Stimulated activated naive B cell treated with anti-CD40 and anti-IgM and Interleukin-4, amounts not matched to agents 10 μg/mL and 1 μg/mL and 100 μg/mL, for 72 hours (primary cell): Measurements from ENCODE around the gene BBLN.

Experiments
- ATAC-seq, 2 donors: fragments of 150-1000 bp; cut with Tn5 transposase; replicated peaks; 2 replicates each; pipeline ENCODE4 v1.10.0; 2021; ENCODE audit warnings: moderate library complexity in 1 of 2
- DNase-seq: peaks from one replicate; pipeline ENCODE4 v3.0.0; 2021
- H3K27ac Mint-ChIP-seq: one replicate; pipeline ENCODE4 v1.8.0; 2022; ENCODE audit warnings: mild to moderate bottlenecking, mixed read lengths
- H3K27me3 Mint-ChIP-seq, 2 donors: one replicate each; pipeline ENCODE4 v1.8.0; 2022; ENCODE audit warnings: mixed read lengths in 2 of 2
- H3K36me3 Mint-ChIP-seq, 2 donors: one replicate each; pipeline ENCODE4 v1.8.0; 2022; ENCODE audit warnings: mixed read lengths in 2 of 2, mild to moderate bottlenecking in 1 of 2
- H3K4me1 Mint-ChIP-seq, 2 donors: one replicate each; pipeline ENCODE4 v1.8.0; 2022; ENCODE audit warnings: mixed read lengths in 2 of 2, mild to moderate bottlenecking in 1 of 2
- H3K4me3 Mint-ChIP-seq, 2 donors: one replicate each; pipeline ENCODE4 v1.8.0; 2022; ENCODE audit warnings: mild to moderate bottlenecking in 2 of 2, mixed read lengths in 2 of 2, moderate library complexity in 1 of 2
- H3K9me3 Mint-ChIP-seq, 2 donors: one replicate each; pipeline ENCODE4 v1.8.0; 2022; ENCODE audit warnings: mixed read lengths in 2 of 2, mild to moderate bottlenecking in 1 of 2

BBLN gene

DNA sequence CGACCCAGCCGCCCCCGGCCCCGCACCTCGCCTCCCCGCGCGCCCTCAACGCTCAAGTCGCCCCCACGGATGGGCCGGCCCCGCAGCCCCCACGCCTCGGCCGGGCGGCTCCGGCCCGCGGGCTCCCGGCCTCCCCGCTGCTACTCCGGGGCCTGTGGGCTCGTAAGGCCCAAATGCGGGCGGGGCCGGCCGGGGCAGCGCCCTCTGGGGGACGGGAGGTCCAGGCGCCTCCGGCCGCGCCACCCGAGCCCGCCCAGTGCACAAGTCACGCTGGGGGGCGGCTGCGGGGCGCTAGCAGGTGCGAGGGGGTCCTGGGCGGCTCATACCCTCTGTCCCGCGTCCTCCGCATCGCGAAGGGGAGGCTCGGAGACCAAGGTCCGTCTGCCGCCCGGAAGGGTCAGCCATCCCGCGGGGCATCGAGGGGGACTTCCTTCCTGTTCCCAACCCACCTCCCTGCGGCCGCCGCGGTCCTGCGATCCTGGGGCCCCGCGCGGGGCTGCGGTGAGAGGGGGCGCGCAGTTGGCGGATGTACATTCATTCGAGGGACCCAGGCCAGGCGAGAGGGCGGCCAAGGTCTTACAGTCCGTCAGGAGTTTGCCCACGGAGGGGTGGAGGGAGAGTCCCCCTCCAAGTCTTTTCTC lies 31.5 kb downstream of the BBLN start, which contains the start of gene CIZ1:
Gene CIZ1, minus strand, starts transcription at position 167 of the 641 bp plus-strand sequence. CDS start 715 bp downstream, outside the sequence.
- H3K9me3 Mint-ChIP-seq, result no peaks in the 10 kb centered on the region

DNA sequence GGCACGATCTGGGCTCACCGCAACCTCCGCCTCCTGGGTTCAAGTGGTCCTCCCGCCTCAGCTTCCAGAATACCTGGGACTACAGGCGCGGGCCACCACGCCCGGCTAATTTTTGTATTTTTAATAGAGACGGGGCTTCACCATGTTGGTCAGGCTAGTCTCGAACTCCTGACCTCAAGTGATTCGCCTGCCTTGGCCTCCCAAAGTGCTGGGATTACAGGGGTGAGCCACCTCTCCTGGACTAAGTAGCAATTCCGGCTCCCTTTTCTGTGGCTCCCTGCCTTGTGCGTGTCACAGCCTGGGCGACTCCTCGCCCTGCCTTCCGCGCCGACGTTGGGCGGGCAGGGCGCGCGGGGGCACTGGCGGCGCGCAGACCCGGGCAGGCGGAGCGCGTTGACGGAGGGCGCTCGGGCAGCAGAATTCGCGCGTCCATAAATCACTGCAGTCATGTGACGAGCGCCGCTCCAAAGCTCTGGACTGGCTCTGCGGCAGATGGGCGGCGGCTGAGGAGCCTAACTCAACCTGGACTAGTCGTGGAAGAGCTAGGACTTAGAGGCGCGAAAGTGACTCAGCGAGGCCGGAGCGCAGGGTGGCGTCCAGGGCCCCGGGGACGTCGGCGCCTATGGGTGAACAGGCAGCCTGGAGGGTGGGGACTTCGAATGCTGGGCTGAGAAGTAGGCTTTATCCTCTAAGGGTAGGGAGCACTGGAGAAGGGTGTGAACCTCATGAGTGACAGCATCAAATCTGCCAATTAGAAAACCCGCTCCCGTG lies 32.7 kb downstream of the BBLN start:
- ATAC-seq (peak in 1 of 2 donors; percentile 75), DNase-seq (no peak)
- Mint-ChIP-seq H3K9me3 (no peaks in the 10 kb centered on the region), H3K36me3 (peaks cover 9 to 21% of the 10 kb centered on the region in 2 donors), H3K4me3 (peak overlapping the region; percentile 32 to 78), H3K27ac (no peak overlapping the region), H3K27me3 (no peaks in the 10 kb centered on the region), H3K4me1 (peaks cover 13 to 33% of the 10 kb centered on the region in 2 donors)

More for the DNA sequence above, 31.5 kb downstream of the BBLN start, which contains the start of gene CIZ1:
- DNase-seq (peak; percentile 73), ATAC-seq (peak; percentile 93 to 97)
- H3K27ac Mint-ChIP-seq, result peak within 1 kb of the TSS; percentile 94
- H3K36me3 Mint-ChIP-seq, result peaks cover 18 to 25% of the 10 kb centered on the region in 2 donors
- peaks cover 15 to 36% of the 10 kb centered on the region in 2 donors for H3K4me1 Mint-ChIP-seq
- H3K4me3 Mint-ChIP-seq, result peak within 1 kb of the TSS; percentile 94 to 100
- H3K27me3 Mint-ChIP-seq, result no peaks in the 10 kb centered on the region

DNA sequence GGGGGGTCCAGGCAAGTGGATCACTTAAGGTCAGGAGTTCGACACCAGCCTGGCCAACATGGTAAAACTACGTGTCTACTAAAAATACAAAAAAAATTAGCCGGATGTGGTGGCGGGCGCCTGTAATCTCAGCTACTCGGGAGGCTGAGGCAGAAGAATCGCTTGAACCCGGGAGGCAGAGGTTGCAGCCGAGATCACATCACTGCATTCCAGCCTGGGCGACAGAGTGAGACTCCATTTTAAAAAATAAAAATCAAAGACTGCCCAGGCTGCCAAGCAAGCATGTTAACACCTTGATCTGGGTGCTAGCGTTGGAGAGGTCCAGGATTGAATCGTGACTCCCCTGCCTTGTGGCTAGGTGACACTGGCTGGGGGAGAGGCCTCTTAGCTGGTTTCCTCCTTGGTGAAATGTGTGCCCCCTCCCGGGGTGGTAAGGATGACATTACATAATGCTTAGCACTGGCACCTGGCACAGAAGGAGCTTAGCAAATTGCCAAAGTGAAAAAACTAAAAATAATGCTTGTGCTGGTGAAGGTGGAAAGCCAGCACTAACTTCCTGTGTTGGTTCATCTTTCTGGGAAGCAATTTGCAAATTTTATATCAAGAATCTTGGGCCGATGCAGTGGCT lies 33.5 kb downstream of the BBLN start:
- peaks cover 13 to 29% of the 10 kb centered on the region in 2 donors for H3K4me1 Mint-ChIP-seq
- no peaks in the 10 kb centered on the region for H3K9me3 Mint-ChIP-seq
- DNase-seq (no peak), ATAC-seq (no peak)
- peaks cover 8 to 14% of the 10 kb centered on the region in 2 donors for H3K36me3 Mint-ChIP-seq
- H3K4me3 Mint-ChIP-seq, result peak overlapping the region in 1 of 2 donors; percentile 6
- H3K27me3 Mint-ChIP-seq, result no peaks in the 10 kb centered on the region
- H3K27ac Mint-ChIP-seq, result no peak overlapping the region

DNA sequence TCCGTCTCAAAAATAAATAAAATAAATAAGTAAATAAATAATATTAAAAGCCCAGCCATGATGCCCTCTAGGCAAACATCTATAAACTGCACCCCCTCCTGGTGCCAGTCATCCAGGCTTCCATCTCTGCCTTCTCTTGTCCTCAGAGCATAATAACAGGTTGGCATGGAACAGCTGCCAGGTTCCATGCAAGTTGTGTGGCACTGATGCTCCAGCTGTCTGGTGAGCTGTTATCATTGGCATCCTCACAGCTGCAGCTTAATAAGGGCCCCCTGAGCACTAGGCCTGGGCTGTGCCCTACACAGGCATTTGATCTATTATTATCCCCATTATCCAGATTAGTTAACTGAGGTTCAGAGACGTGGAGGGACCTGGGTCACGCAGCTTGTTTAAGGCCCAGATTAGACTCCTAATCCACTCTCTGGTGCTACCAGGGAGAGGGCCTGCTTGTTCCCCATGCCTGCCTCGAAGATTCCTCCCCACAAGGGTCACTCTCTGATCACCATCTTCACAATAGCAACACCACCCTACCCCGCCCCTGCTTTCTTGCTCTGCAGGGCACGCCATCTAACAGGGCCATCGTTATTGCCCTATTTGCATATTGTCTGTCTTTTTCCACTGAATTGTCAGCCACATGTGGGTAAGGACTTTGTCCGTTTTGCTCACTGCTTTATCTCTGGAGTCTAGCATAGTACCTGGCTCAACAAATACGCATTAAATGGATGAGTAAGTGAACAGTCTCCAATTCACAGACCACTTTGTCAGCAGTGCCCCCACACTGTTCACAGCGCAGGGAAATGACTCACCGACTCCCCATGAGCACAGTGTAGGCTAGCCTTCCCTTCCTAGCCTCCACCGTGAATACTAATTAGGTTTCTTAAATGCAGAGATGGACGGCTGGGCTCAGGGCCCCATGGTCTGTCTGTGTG lies 41.6 kb downstream of the BBLN start:
- peaks cover 12 to 26% of the 10 kb centered on the region in 2 donors for H3K27me3 Mint-ChIP-seq
- no peak for DNase-seq
- no peak for ATAC-seq
- peaks cover 9 to 18% of the 10 kb centered on the region in 2 donors for H3K4me1 Mint-ChIP-seq
- H3K4me3 Mint-ChIP-seq, result no peak overlapping the region
- no peak overlapping the region for H3K27ac Mint-ChIP-seq
- H3K36me3 Mint-ChIP-seq, result no peaks in the 10 kb centered on the region
- H3K9me3 Mint-ChIP-seq, result no peaks in the 10 kb centered on the region

DNA sequence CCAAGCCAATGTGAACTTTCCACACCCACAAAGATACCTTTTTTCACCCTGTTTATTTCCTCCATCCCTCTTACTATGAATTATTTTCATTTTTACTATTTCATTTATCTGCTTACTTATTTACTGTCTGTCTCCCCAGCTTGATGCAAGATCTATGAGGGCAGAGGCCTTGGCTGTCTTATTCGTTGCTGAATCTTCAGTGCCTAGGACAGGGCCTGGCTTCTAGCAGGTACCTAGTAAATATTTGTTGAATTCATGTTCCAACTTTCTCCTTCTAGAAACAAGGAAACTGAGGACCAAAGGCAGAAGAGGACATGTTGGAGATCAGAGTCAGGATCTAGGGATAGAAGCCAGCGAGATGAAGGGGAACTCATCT lies 42.6 kb downstream of the BBLN start:
- peaks cover 9 to 18% of the 10 kb centered on the region in 2 donors for H3K4me1 Mint-ChIP-seq
- no peak overlapping the region for H3K27ac Mint-ChIP-seq
- H3K36me3 Mint-ChIP-seq, result no peaks in the 10 kb centered on the region
- peaks cover 16 to 32% of the 10 kb centered on the region in 2 donors for H3K27me3 Mint-ChIP-seq
- H3K4me3 Mint-ChIP-seq, result peak overlapping the region; percentile 73 to 76
- DNase-seq (no peak), ATAC-seq (peak; percentile 3 to 4)
- H3K9me3 Mint-ChIP-seq, result no peaks in the 10 kb centered on the region

DNA sequence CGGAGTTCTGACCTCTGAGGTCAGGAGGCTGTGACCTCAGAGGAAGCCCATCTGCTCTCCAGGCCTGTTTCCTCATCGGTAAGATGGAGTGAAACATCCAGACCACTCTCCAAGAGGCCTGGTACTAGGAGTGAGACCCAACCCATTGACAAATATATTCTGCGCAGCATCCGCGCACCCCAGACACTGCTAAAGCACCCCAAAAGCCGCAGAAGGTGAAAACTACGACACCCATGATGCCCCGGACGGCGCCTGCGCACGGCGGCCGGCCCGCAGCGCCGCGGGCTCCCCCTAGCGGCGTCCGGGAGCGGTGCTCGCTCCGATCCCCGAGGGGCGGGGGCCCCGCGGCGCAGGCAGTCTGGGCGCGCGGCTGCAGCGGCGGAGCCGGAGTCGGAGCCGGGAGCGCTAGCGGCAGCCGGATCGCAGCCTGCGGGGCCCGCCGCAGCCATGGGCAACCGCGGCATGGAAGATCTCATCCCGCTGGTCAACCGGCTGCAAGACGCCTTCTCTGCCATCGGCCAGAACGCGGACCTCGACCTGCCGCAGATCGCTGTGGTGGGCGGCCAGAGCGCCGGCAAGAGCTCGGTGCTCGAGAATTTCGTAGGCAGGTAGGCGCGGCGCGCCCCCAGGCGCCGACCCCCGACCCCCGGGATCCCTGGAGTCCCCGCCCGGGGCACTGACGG lies 43.1 kb downstream of the BBLN start, which contains the start of gene DNM1:
Gene DNM1, plus strand, starts transcription at position 356 of the 683 bp plus-strand sequence. Its CDS starts 92 bp downstream, at position 448.
- Mint-ChIP-seq H3K4me3 (peak within 1 kb of the TSS; percentile 73 to 76), H3K27ac (peak within 1 kb of the TSS; percentile 20)
- DNase-seq, result peak; percentile 54

DNA sequence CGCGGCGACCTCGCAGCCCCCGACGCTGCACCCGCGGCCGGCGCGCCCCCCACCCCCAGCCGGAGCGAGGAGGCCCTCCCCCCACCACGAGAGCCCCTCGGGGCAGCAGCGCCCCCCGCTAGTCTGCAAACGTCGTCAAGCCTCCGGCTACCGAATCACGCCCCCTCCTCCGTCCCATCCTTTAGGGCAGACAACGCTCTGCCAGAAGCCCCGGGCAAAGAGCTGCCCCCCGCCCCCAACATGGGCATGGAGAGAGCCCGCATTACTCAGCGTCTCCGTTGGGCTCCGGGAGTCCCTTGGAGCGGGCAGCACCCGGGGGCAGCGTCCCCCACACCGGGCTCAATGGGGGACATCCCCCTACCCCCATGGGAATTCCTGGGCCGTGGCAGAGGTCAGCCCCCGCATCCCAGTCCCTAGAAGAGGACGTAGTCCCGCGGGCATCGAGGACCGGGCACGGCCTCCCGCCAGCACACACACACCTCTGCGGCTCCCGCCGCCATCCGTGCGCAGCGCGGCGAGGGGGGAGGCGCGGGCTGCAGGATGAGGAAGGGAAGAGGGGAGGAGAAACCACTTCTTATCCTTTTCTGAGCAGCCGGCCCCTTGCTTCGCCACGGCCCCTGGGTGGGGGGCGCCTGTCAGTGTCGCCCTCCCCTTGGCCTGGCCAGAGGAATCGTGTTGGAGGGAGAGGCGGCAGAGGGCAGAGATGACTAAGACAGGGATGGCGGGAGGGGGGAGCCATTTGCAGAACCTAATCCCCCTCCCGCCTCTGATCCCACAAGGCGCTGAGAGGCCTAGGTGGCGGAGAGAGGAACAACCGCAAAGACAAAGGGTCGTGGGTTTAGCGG lies 43.9 kb downstream of the BBLN start:
- Mint-ChIP-seq H3K9me3 (no peaks in the 10 kb centered on the region), H3K4me3 (peak overlapping the region; percentile 66 to 69), H3K27ac (peak overlapping the region; percentile 20), H3K36me3 (no peaks in the 10 kb centered on the region), H3K27me3 (peaks cover 22 to 38% of the 10 kb centered on the region in 2 donors), H3K4me1 (peaks cover 9 to 18% of the 10 kb centered on the region in 2 donors)
- DNase-seq (no peak), ATAC-seq (peak in 1 of 2 donors; percentile 18)

More for the DNA sequence above, 43.1 kb downstream of the BBLN start, which contains the start of gene DNM1:
- H3K4me1 Mint-ChIP-seq, result peaks cover 9 to 18% of the 10 kb centered on the region in 2 donors
- no peaks in the 10 kb centered on the region for H3K36me3 Mint-ChIP-seq
- ATAC-seq, result peak; percentile 91 to 93
- peaks cover 17 to 32% of the 10 kb centered on the region in 2 donors for H3K27me3 Mint-ChIP-seq
- H3K9me3 Mint-ChIP-seq, result no peaks in the 10 kb centered on the region

DNA sequence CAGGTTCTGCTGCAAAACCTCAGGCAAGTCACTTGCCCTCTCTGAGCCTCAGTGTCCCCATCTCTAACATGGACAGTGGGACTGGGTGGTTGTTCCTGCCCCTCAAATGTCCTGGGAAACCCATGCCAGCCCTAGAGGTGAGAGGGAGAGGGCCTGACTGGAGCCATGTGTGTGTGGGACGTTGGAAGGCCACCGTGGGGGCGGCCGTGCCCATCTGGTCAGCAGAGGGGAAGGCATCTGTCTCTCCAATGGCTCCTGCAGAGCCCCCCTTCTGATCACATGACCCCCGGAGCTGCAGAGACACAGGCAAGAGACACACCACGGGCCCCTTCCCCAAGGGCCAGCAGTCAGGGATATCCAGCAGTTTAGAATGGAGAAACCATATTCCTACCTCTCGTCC lies 44.8 kb downstream of the BBLN start:
- peaks cover 9 to 18% of the 10 kb centered on the region in 2 donors for H3K4me1 Mint-ChIP-seq
- peak overlapping the region in 1 of 2 donors; percentile 14 for H3K4me3 Mint-ChIP-seq
- DNase-seq (no peak), ATAC-seq (no peak)
- peaks cover 22 to 38% of the 10 kb centered on the region in 2 donors for H3K27me3 Mint-ChIP-seq
- H3K9me3 Mint-ChIP-seq, result no peaks in the 10 kb centered on the region
- H3K36me3 Mint-ChIP-seq, result no peaks in the 10 kb centered on the region
- H3K27ac Mint-ChIP-seq, result no peak overlapping the region

DNA sequence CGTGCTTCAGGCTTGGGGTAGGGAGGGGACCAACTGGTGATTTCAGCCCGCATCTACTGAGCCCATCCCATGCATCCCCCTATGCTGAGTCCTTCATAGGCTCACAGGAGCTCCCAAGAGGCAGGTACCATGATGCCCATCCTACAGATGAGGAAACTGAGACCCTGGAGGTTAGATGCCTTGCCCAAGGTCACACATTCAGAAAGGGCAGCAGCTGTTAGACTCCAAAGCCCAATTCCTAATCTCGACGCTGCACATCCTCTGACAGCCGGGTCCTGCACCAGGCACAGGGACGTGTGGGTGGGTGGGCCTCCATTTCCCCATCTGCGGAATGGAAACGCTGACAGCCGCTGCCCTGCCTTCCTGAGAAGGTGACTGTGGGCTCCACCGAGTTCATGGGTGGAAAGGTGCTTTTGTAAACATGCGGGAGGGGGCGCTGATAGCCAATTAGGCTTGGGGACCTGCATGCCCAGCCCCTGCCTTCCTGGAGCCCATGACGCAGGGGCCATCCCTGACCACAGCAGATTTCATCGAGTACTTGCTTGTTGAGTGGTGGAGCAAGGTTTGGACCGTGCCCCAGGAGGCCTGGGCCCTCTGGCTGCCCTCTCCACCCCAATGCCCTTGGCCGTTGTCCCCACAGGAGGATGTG lies 45.4 kb downstream of the BBLN start:
- peaks cover 22 to 38% of the 10 kb centered on the region in 2 donors for H3K27me3 Mint-ChIP-seq
- no peak overlapping the region for H3K27ac Mint-ChIP-seq
- peaks cover 9 to 18% of the 10 kb centered on the region in 2 donors for H3K4me1 Mint-ChIP-seq

DNA sequence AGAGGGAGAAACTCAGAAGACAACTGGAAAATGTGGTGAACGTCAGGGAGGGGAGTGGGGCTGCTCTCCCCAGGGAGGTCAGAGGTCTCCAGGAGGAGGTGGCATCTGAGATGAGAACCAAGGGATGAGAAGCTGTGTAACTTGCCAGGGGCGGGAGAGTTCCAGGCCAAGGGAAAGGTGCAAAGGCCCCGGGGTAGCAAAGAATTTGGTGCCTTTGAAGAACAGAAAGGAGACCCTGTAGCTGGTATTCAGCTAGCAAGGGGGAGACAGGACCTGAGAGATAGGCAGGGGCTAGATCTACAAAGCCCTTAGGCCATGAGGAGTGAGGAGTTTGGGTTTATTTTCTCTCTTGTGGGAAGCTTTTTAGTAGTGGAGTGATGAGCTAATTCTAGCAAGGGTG lies 46.4 kb downstream of the BBLN start:
- Mint-ChIP-seq H3K4me1 (peaks cover 9 to 18% of the 10 kb centered on the region in 2 donors), H3K36me3 (no peaks in the 10 kb centered on the region), H3K27ac (no peak overlapping the region), H3K27me3 (peaks cover 27 to 43% of the 10 kb centered on the region in 2 donors), H3K4me3 (no peak overlapping the region), H3K9me3 (no peaks in the 10 kb centered on the region)
- ATAC-seq, result no peak
- DNase-seq, result no peak

More for the DNA sequence above, 45.4 kb downstream of the BBLN start:
- Mint-ChIP-seq H3K36me3 (no peaks in the 10 kb centered on the region), H3K4me3 (no peak overlapping the region), H3K9me3 (no peaks in the 10 kb centered on the region)
- ATAC-seq (no peak), DNase-seq (no peak)

DNA sequence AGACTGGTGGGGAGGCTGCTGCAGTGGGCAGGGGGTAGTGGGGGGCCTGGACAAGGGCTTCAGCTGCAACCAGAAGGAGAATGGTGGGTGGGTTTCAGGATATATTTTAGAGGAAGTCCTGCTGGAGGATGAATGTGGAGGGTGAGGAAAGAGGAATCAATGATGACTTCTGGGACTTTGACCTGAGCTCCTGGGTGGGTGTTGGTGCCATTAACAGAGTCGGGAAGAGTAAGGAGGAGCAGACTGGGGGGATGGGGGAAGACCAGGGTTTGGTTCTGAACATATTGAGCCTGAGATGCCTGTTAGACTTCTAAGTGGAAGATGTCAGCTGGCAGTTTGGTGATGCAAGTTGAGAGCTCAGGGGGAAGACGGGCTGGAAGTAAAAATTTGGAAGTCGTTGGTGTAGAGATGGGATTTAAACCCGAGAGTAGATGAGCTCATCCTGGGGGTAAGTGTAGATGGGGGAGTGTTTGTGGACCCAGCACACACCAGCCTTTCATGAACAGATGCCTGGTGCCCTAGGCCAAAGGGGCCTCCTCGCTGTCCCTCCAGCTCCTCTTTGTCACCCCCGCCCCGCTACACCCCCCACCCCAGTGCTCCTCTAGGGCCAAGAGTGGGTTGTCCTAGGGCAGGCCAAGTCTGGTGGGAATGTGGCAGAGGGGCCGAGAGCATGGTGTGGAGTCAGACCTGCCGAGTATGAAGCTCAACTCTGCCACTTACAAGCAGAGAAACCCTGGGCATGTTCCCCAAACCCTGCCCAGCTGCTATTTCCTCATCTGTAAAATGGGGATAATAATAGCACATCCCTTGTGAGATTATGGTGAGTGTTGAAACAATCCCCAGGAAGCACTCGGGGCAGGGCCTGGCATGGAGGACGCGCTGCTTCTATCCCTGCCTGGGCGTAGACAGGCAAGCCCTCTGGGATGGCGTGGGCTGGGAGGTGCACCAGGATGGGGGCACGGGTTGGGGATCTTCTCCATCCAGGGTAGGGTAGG lies 47.1 kb downstream of the BBLN start:
- no peaks in the 10 kb centered on the region for H3K36me3 Mint-ChIP-seq
- H3K4me3 Mint-ChIP-seq, result no peak overlapping the region
- H3K27me3 Mint-ChIP-seq, result peaks cover 34 to 45% of the 10 kb centered on the region in 2 donors
- DNase-seq, result no peak
- H3K9me3 Mint-ChIP-seq, result no peaks in the 10 kb centered on the region
- H3K27ac Mint-ChIP-seq, result no peak overlapping the region
- peaks cover 9 to 17% of the 10 kb centered on the region in 2 donors for H3K4me1 Mint-ChIP-seq
- ATAC-seq, result no peak
